OCI-LY7 (cell line): ENCODE data around the gene TBPL2. TPM values are rescaled to one million over a fixed set of nuclear protein-coding genes. Genes with fewer than 3 reads are reported as not detected.
"Not testable (repeated sequence)": the region's sequence is repeated elsewhere in the genome, so short reads cannot be mapped to it uniquely, and the experiment has no call there.

ENCODE experiments used
- BruUV-seq: library from RNA; stranded (reverse); fragments of 400-500 nt; replicated peaks from 2 replicates; lab custom pipeline; 2021; lab: Mats Ljungman, UMichigan
- CTCF ChIA-PET: fragments of 300-600 bp; sonication (Branson Sonifier 250); formaldehyde crosslinking; loops from one replicate; lab custom pipeline; 2022; ENCODE audit warnings: antibody characterized with exemption; ENCODE audit not compliant: unreplicated experiment; lab: Charles Lee
- POLR2A ChIA-PET: fragments of 300-600 bp; sonication (Branson Sonifier 250); formaldehyde crosslinking; loops from one replicate; lab custom pipeline; 2022; ENCODE audit warnings: antibody characterized with exemption; lab: Charles Lee
- DNase-seq: peaks from one replicate; pipeline ENCODE4 v3.0.0-alpha.2; 2015; ENCODE audit warnings: low spot score
- H2AFZ ChIP-seq: fragments of 200-600 bp; sonication (generic), shearing (Covaris generic); 2 replicates; pipeline ENCODE4 v1.6.1; 2014; ENCODE audit warnings: mild to moderate bottlenecking, antibody characterized with exemption, low read length, moderate library complexity
- H3K27ac ChIP-seq: fragments of 200-600 bp; sonication (generic); 2 replicates; pipeline ENCODE4 v1.5.1; 2014; ENCODE audit warnings: mixed run types, low read depth, mild to moderate bottlenecking, moderate library complexity, low read length, inconsistent platforms; ENCODE audit not compliant: poor library complexity, severe bottlenecking
- H3K36me3 ChIP-seq: fragments of 200-600 bp; sonication (generic); 2 replicates; pipeline ENCODE4 v1.6.1; 2014; ENCODE audit warnings: mild to moderate bottlenecking, antibody characterized with exemption, low read length, moderate library complexity, mixed read lengths; ENCODE audit not compliant: insufficient read depth
- H3K4me1 ChIP-seq: fragments of 200-600 bp; sonication (generic); 2 replicates; pipeline ENCODE4 v1.5.1; 2014; ENCODE audit warnings: mild to moderate bottlenecking, low read length; ENCODE audit not compliant: insufficient read depth, poor library complexity, severe bottlenecking
- H3K4me2 ChIP-seq: fragments of 200-600 bp; sonication (generic); 2 replicates; pipeline ENCODE4 v1.6.1; 2014; ENCODE audit warnings: mild to moderate bottlenecking, low read length
- H3K4me3 ChIP-seq: fragments of 200-600 bp; sonication (generic); 2 replicates; pipeline ENCODE4 v1.5.1; 2014; ENCODE audit warnings: mild to moderate bottlenecking, low read depth, low read length; ENCODE audit not compliant: poor library complexity, severe bottlenecking
- H3K79me2 ChIP-seq: fragments of 200-600 bp; sonication (generic); 2 replicates; pipeline ENCODE4 v1.6.1; 2016; ENCODE audit warnings: low read depth, mild to moderate bottlenecking, low read length, moderate library complexity, mixed read lengths; ENCODE audit not compliant: insufficient read depth
- H3K9me2 ChIP-seq: fragments of 200-600 bp; sonication (generic); 2 replicates; pipeline ENCODE4 v1.6.1; 2016; ENCODE audit warnings: mild to moderate bottlenecking, low read length, mixed read lengths; ENCODE audit not compliant: insufficient read depth
- H3K9me3 ChIP-seq: fragments of 200-600 bp; sonication (generic); 2 replicates; pipeline ENCODE4 v1.6.1; 2014; ENCODE audit warnings: mild to moderate bottlenecking, mixed run types, low read length, mixed read lengths
- H4K20me1 ChIP-seq: fragments of 200-600 bp; sonication (generic); 2 replicates; pipeline ENCODE4 v1.6.1; 2014; ENCODE audit warnings: mild to moderate bottlenecking, antibody characterized with exemption, low read length, moderate library complexity, mixed read lengths; ENCODE audit not compliant: insufficient read depth
- EZH2phosphoT487 ChIP-seq: fragments of 200-600 bp; sonication (generic); IDR thresholded peaks from 2 replicates; pipeline ENCODE4 v1.6.1; 2018; ENCODE audit warnings: low read depth, borderline replicate concordance, mild to moderate bottlenecking, mixed run types, antibody characterized with exemption, low read length, moderate library complexity, mixed read lengths
- intact Hi-C: fragments of 100-400 bp; cut with micrococcal nuclease; formaldehyde crosslinking; loops from one replicate; pipeline ENCODE4 v1.10.0; 2022; ENCODE audit not compliant: unreplicated experiment
- total RNA-seq, 2 experiments: library from RNA; depleted of rRNA in 1 of 2; stranded (reverse); fragments of >200 nt in 1 of 2; shearing (Covaris generic) in 1 of 2; gene quantifications; 2 replicates each; pipeline ENCODE4 v1.2.3, GENCODE V29; 2014 to 2022
- TF ChIP-seq, protein P1 (sequence below): fragments of 200-600 bp; sonication (generic); conservative IDR thresholded peaks from 2 replicates; pipeline ENCODE4 v1.5.1; 2014; ENCODE audit warnings: mild to moderate bottlenecking, antibody characterized with exemption, low read length, moderate library complexity, mixed read lengths

TBPL2 gene
- total RNA-seq, 2 experiments from 2014 or later = not detected

GRCh38 chr14:55425091-55425490, 15.3 kb downstream of the TBPL2 start:
- Histone ChIP-seq H3K4me2 (no peak overlapping the region), H3K4me3 (no peak overlapping the region), H3K27ac (no peak overlapping the region), H3K4me1 (peaks cover 4% of the 10 kb centered on the region), H4K20me1 (no peaks in the 10 kb centered on the region), H3K36me3 (no peaks in the 10 kb centered on the region), H2AFZ (no peak overlapping the region), H3K9me3 (no peaks in the 10 kb centered on the region), H3K9me2 (no peaks in the 10 kb centered on the region), H3K79me2 (no peaks in the 10 kb centered on the region)
- ChIA-PET CTCF (no interaction called here), POLR2A (no interaction called here)
- DNase-seq = no peak
- intact Hi-C loops = loop anchor here (10.0 kb wide), 1 partner anchor 340 kb away; no protein-coding TSS in a partner anchor
- no peak for TF ChIP-seq EZH2phosphoT487
- TF ChIP-seq, protein P1, sequence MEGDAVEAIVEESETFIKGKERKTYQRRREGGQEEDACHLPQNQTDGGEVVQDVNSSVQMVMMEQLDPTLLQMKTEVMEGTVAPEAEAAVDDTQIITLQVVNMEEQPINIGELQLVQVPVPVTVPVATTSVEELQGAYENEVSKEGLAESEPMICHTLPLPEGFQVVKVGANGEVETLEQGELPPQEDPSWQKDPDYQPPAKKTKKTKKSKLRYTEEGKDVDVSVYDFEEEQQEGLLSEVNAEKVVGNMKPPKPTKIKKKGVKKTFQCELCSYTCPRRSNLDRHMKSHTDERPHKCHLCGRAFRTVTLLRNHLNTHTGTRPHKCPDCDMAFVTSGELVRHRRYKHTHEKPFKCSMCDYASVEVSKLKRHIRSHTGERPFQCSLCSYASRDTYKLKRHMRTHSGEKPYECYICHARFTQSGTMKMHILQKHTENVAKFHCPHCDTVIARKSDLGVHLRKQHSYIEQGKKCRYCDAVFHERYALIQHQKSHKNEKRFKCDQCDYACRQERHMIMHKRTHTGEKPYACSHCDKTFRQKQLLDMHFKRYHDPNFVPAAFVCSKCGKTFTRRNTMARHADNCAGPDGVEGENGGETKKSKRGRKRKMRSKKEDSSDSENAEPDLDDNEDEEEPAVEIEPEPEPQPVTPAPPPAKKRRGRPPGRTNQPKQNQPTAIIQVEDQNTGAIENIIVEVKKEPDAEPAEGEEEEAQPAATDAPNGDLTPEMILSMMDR = no peak
- BruUV-seq = no TSS peak

- no peaks in the 10 kb centered on the region for H3K36me3 ChIP-seq
- intact Hi-C loops = loop anchor here (10.0 kb wide), 1 partner anchor 339 kb away; no protein-coding TSS in a partner anchor
- H3K27ac ChIP-seq = no peak overlapping the region
- POLR2A ChIA-PET = interaction anchor here (1.0 to 1.5 kb wide), 5 partner anchors 9 to 232 kb away, joined by 3 to 6 read pairs (median 4); no protein-coding TSS in a partner anchor
- no peaks in the 10 kb centered on the region for H3K4me1 ChIP-seq
- no peaks in the 10 kb centered on the region for H3K9me2 ChIP-seq
- no peaks in the 10 kb centered on the region for H3K79me2 ChIP-seq
- TF ChIP-seq, protein P1 = no peak
- no peak for TF ChIP-seq EZH2phosphoT487
- H3K4me2 ChIP-seq = no peak overlapping the region
- no peak overlapping the region for H2AFZ ChIP-seq
- H3K4me3 ChIP-seq = no peak overlapping the region
- no peaks in the 10 kb centered on the region for H3K9me3 ChIP-seq
- CTCF ChIA-PET = no interaction called here
- H4K20me1 ChIP-seq = no peaks in the 10 kb centered on the region
- BruUV-seq = no TSS peak
- no peak for DNase-seq
Measured at GRCh38 chr14:55423969-55424368, 16.4 kb downstream of the TBPL2 start.

DNA sequence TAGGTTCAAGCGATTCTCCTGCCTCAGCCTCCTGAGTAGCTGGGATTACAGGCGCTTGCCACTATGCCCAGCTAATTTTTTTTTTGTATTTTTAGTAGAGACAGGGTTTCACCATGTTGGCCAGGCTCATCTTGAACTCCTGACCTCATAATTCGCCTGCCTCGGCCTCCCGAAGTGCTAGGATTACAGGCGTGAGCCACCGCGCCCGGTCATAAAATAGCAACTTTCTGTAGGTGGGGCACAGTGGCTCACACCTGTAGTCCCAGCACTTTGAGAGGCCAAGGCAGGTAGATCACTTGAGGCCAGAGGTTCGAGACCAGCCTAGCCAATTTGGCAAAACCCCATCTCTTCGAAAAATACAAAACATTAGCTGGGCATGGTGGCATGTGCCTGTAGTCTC, 18.1 kb downstream of the TBPL2 start:
- H3K9me2 ChIP-seq, CTCF ChIA-PET, BruUV-seq, POLR2A ChIA-PET, DNase-seq, H3K9me3 ChIP-seq, H3K4me1 ChIP-seq, H2AFZ ChIP-seq, H3K79me2 ChIP-seq, H3K36me3 ChIP-seq, H3K4me3 ChIP-seq, H3K27ac ChIP-seq, H4K20me1 ChIP-seq, H3K4me2 ChIP-seq: not testable (repeated sequence)
- intact Hi-C loops = loop anchor here (10.0 kb wide), 1 partner anchor 338 kb away; no protein-coding TSS in a partner anchor
